ENCODE data around the gene SCAMP2.

SCAMP2 gene

GRCh38 chr15:74839526-74840395 is 33.4 kb downstream of the SCAMP2 start:
- DNase-seq, result no peak

DNA sequence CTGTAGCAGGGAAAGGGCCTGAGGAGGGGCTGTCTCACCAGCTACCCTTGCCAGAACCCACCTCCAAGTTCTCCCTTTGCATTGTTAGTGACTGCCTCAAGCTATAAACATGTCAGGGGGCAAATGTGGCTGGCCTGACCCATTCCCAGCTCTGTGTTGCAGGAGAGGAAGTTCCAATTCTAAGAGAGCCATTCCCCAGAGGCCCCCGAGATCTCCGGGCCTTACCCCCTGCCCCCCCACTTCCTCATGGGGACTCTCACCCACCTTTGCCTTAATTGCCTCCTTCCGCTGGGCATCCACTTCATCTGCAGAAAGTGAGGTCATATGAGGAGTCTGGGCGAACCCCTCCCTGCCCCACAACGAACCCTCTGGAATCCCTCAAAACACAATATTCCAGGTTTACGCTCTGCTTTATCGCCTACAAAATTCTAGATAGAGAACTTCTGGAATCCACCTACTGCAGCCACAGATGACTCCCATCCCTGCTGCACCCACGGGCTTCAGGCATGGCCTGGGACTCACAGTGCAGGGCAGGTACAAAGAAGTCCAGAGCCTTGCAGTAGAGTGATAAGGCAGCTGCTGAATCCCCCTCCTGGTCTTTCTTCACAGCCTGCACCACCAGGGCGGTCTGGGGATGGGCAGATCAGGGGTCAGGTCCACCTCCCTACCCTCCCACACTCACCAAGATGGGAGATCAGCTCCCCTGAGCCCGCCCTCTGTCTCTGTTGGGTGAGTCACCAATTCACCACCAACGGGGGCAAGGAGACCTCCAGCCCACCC is 34.2 kb downstream of the SCAMP2 start:
- no peak for DNase-seq

DNA sequence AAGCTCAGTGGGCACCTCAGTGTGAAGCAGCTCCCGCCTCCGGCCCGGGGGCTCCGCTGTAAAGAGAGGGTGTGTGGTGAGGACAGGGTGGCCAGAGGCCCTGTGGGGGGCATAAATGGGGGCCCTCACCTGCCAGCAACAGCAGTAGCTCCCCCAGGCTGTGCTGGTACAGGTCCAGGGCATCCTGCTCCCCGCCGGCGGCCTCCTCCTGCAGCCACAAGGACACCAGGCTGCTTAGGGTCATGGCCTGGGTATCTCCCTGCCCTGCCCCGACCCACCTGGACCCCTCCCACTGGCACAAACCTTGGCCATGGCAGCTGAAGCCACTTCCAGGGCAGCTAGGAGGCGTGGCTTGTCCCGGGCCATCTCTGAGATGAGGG is 35.0 kb downstream of the SCAMP2 start:
- DNase-seq, result no peak

DNA sequence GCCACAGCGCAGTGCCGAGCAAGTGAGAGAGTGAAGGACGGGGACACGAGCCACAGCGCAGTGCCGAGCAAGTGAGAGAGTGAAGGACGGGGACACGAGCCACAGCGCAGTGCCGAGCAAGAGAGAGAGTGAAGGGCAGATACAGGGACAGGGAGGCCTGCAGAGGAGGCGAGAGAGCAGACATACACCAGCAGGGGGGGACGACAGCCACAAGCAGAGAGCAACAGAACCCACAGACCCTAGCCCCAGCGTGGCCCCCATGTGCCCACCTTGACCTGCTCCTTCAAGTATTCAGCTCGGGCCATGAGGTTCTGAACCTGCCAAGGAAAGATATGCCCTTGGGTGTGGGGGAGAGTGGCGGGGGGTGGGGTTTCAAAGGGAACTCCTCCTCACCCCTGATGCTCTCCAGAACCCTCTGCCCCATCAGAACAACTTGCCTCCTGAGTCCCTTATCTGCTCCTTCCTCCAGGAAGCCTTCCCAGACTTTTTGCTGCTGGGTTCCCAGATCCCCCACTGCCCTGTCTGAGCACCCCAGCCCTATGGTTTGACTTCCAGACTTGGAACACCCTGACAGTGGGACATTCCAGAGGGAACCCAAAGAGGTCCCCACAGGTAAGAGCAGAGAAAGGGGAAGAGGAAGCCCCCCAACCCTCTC is 35.6 kb downstream of the SCAMP2 start:
- no peak for DNase-seq

- no peak for DNase-seq
Measured at GRCh38 chr15:74836846-74837245, 36.3 kb downstream of the SCAMP2 start.

- peak in 21 of 51 donors; percentile 4 to 57 (median 21) for DNase-seq
Measured at GRCh38 chr15:74835312-74835823, 37.8 kb downstream of the SCAMP2 start.

- DNase-seq, result peak in 3 of 51 donors; percentile 9 to 40 (median 15)
Measured at GRCh38 chr15:74833376-74834107, 39.6 kb downstream of the SCAMP2 start.

DNA sequence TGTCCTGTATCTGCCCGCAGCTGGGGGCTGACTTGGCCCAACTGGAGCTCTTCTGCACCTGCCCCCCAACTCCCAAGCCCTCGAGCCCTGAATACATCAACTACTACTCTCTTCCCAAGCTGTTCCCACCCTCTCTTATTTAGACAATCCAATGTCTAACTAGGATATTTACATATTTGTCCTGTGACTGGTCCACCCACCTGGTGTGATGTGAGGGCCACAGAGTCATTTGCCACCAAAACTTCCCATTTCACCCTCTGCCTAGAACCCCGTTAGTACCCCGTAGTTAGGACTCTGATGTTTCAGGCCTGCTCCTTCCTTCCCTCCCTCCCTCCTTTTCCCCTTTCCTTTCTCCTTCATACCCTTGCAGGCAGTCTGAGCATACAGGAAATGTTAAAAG is 40.3 kb downstream of the SCAMP2 start:
- no peak for DNase-seq

DNA sequence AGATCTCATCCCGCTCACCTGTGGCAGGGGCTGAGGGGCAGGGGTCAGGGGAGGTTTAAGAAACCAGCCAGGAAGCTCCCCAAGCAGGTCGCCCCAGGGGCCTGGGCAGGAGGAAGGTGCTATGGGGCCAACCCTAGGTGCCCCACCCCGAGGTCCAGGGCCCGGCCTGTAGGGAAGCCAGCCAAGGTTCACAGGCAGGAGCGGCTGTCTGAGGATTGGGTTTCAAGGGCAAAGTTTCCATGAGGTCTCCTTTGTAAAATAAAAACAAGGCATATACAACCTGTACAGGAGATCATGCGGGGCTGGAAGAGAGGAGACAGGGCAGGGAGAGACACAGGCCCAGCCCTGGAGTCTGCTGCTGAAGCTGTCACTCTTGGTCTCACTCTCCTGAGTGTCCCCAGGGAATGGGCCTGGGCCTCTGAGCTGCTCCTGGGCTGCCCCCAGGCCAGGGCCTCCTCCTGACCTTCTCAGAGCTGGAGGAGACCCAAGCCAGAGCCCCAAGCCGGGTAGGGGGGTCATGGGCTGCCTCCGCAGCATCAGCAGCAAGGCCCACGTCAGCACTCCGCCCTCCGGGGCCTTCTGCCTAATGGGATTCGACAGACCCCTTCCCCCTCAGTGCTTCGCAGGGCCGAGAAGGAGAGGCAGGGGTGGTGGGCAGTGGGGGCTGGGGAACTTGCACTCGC is 41.2 kb downstream of the SCAMP2 start:
- DNase-seq, result no peak

- peak in 39 of 51 donors; percentile 6 to 76 (median 44) for DNase-seq
Measured at GRCh38 chr15:74830868-74831267, 42.3 kb downstream of the SCAMP2 start.

- DNase-seq, result no peak
Measured at GRCh38 chr15:74829991-74830390, 43.2 kb downstream of the SCAMP2 start.

DNA sequence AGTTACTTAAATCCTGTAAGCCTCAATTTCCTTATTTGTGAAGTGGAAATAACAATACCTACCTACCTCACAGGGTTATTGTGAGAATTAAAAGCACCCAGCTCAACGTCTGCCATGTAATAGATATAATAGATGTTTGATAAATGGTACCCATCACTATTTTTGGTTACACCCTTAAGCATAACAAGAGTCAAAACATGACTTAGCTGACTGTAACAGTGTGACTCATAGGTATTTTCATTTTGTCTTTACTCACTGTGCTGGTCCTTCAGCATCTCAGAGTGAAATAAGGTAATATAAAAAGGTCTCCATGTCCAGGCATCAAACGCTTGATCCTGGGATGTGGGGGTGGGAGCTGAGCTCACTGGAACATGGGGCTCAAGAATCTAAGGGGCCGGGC is 43.7 kb downstream of the SCAMP2 start:
- no peak for DNase-seq

DNA sequence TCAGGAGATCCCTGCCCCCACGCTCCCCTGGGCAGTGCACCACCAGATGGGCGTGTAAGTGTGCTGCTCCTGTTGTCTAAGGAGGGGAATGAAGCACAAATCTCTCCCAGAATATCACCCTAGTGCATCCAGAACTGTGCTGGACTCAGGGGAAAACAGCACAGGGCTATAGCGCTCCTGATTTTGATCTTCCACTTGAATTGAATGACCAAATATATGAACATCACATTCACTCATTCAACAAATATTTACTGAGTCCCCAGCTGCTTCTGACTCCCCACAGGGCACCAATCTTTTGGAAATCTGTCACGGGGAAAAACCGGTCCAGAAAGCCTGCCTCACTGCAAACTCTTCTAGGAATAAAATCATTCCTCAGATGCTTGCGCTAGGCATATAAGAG is 44.3 kb downstream of the SCAMP2 start:
- DNase-seq, result no peak

- no peak for DNase-seq
Measured at GRCh38 chr15:74827614-74828013, 45.6 kb downstream of the SCAMP2 start.

GRCh38 chr15:74826921-74827320 is 46.2 kb downstream of the SCAMP2 start:
- no peak for DNase-seq

DNA sequence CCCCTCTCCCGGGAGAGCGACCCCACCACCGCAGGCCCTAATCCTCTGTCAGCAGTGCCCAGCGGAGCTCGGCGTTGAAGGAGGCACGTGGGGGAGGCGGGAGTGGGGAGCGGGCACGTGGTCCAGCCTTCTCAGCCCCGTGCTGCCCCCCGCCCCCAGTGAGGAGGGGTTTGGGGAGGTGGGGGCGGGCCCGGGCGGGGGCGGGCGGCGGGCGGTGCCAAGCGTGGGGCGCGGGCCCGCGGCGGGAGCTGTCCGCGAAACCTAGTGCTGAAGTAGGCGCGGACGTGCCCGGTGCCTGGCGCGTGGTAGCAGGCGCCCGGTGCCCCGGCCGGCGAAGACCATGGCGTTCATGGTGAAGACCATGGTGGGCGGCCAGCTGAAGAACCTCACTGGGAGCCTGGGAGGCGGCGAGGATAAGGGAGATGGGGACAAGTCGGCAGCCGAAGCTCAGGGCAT is 46.8 kb downstream of the SCAMP2 start, which contains the start of gene CPLX3:
Gene CPLX3 (plus strand): TSS at position 264 of the 456 bp plus-strand sequence. CDS start 77 bp downstream, at position 341.
- DNase-seq, result peak in 18 of 51 donors; percentile 9 to 64 (median 22)

DNA sequence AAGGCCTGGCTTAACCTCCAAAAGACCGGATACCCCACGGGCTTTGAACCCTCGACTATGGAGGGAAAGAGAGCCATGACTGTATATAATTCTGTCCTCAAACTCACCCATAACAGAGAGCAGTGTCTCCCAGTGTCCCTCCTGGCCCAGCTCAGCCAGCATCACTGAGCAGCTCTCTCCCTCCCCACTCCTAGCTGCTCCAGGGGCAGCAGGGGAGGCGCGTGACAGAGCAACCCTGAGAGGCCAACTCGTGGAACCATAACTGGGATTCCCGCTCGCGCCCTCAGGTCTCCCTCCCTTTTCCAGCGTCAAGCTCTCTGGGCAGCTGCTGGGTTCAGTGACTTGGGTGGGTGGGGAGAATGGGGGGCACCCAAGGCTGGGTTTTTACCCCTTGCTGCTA is 47.3 kb downstream of the SCAMP2 start:
- no peak for DNase-seq

- no peak for DNase-seq
Measured at GRCh38 chr15:74824976-74825375, 48.2 kb downstream of the SCAMP2 start.

DNA sequence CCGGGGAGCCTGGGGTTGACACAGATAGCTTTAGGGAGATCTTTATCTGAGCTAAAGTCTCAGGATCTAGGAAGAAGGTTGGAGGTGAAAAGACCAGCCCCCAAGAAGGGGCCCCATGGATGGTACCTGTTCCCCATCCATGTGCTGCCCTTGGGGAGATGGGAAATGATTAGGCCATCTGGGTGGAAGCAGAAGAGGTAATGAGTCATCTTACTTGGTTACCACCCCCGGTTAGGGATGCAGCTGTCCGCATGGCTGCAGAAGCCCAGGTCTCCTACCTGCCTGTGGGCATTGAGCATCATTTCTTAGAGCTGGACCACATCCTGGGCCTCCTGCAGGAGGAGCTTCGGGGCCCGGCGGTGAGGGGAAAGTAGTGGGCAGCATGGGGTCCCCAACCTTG is 49.8 kb downstream of the SCAMP2 start:
- no peak for DNase-seq

DNA sequence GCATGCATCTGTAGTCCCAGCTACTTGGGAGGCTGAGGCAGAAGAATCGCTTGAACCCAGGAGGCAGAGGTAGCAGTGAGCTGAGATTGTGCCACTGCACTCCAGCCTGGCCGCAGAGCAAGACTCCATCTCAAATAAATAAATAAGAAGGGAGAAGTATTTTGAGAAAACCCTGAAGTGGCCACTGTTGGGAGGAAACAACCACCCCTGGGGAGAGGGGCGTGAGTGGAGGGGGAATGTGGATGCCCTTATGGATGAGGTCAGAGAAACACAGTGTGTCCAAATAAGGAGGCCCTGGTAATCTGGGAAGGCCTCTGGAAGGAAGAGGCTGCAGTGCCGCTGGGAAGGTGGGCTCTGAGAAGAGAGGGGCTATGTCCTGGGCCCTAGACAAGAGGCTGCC is 50.9 kb downstream of the SCAMP2 start:
- DNase-seq, result no peak
